Esophagus muscularis mucosa (tissue), 2 donors: ENCODE measurements around the gene C3orf38.

ENCODE experiments used
- POLR2A ChIP-seq: fragments of 450-650 bp; IDR thresholded peaks from one replicate; pipeline ENCODE4 v1.6.1; 2017; ENCODE audit warnings: antibody characterized with exemption, moderate library complexity, mild to moderate bottlenecking, low read depth
- POLR2AphosphoS5 ChIP-seq, 2 donors: sonication (generic); formaldehyde crosslinking; IDR thresholded peaks; one replicate each; pipeline ENCODE4 v1.6.1; 2017; ENCODE audit warnings: antibody characterized with exemption in 2 of 2

GRCh38 chr3:88149101-88149508, 654 bp upstream of the C3orf38 start:
- no peak for TF ChIP-seq POLR2AphosphoS5 (IDR thresholded peaks at IDR 0.05)
- TF ChIP-seq POLR2A: no peak
